ENCODE measurements around the gene CALM3. TPM values are rescaled to one million over a fixed set of nuclear protein-coding genes. Genes with fewer than 3 reads are reported as not detected.

CALM3 gene
- total and polyA plus RNA-seq, 2 donors (not counting 3 experiments of a cell fraction or from before 2014, with no cell fraction given), result 305 to 425 TPM

GRCh38 chr19:46656541-46656940 lies 55.4 kb downstream of the CALM3 start:
- no peak overlapping the region for H3K27ac ChIP-seq (ENCODE audit: insufficient read depth, low read depth, low read length)
- FAIRE-seq, result no peak
- ChIA-PET POLR2A (interaction anchor here (0.7 kb wide), 1 partner anchor 31 kb away, joined by 4 read pairs; no protein-coding TSS in a partner anchor), CTCF (interaction anchor here (1.2 to 2.3 kb wide), 2 partner anchors 40 to 42 kb away, joined by 5 to 12 read pairs; no protein-coding TSS in a partner anchor)
- peaks cover 4% of the 10 kb centered on the region for H3K4me1 ChIP-seq (ENCODE audit: control insufficient read depth, extremely low read depth, insufficient read depth, low read length)
- H3K9me1 ChIP-seq (replicated peaks; ENCODE audit: control insufficient read depth, extremely low read depth, insufficient read depth, low read length), result no peaks in the 10 kb centered on the region
- H3K36me3 ChIP-seq (ENCODE audit: control insufficient read depth in 2 of 2, extremely low read depth in 1 of 2, insufficient read depth in 2 of 2, low read length in 2 of 2), result no peaks in the 10 kb centered on the region
- H3K9me3 ChIP-seq (replicated peaks; ENCODE audit: control insufficient read depth, insufficient read depth, low read length), result no peaks in the 10 kb centered on the region
- intact Hi-C loops (cut with micrococcal nuclease), result no loop called here
- BruUV-seq (replicated peaks), result no TSS peak
- H3K27me3 ChIP-seq (ENCODE audit: control insufficient read depth in 2 of 2, insufficient read depth in 2 of 2, low read length in 2 of 2), result peaks cover 13 to 22% of the 10 kb centered on the region in 2 experiments
- TF ChIP-seq EZH2 (IDR thresholded peaks at IDR 0.05; ENCODE audit: borderline replicate concordance, low read depth, low read length, severe bottlenecking), result no peak
- TF ChIP-seq MAX (IDR thresholded peaks at IDR 0.05; ENCODE audit: insufficient read depth, insufficient read length), result no peak
- no peak for TF ChIP-seq POLR2A (IDR thresholded peaks at IDR 0.05; ENCODE audit: low read depth, low read length)
- no peak for TF ChIP-seq JUN (IDR thresholded peaks at IDR 0.05; ENCODE audit: borderline replicate concordance, insufficient read depth, insufficient read length, low read depth)
- TF ChIP-seq MYC (IDR thresholded peaks at IDR 0.05; ENCODE audit: low read depth, low read length), result no peak
- no peak for TF ChIP-seq GATA2 (IDR thresholded peaks at IDR 0.05; ENCODE audit: insufficient read depth, insufficient read length, low read depth, low read length)
- TF ChIP-seq CTCF (IDR thresholded peaks at IDR 0.05; ENCODE audit: extremely low read depth in 1 of 2, insufficient read depth in 1 of 2, low read depth in 1 of 2, low read length in 2 of 2), result no peak
- TF ChIP-seq FOS (IDR thresholded peaks at IDR 0.05; ENCODE audit: borderline replicate concordance, insufficient read depth, low read length), result no peak
- TF ChIP-seq POLR2AphosphoS5 (IDR thresholded peaks at IDR 0.05; ENCODE audit: insufficient read depth, low read depth, low read length), result no peak
- H3K4me2 ChIP-seq (ENCODE audit: insufficient read depth, low read length), result no peak overlapping the region
- no peak overlapping the region for H2AFZ ChIP-seq (ENCODE audit: low read depth, low read length)
- DNase-seq (ENCODE audit: low read depth, low spot score), result no peak
- H3K79me2 ChIP-seq (ENCODE audit: control insufficient read depth, insufficient read depth, low read length), result no peaks in the 10 kb centered on the region
- dilution Hi-C loops (cut with MboI; ENCODE audit: extremely low pct_ligation_motif_present, low sequenced_read_pairs), result no loop called here
- H3K9ac ChIP-seq (replicated peaks; ENCODE audit: extremely low read depth, insufficient read depth, low read length), result no peak overlapping the region
- no peaks in the 10 kb centered on the region for H4K20me1 ChIP-seq (replicated peaks; ENCODE audit: control insufficient read depth, extremely low read depth, insufficient read depth, low read length)
- H3K4me3 ChIP-seq (replicated peaks in 1 of 3; ENCODE audit: insufficient read depth in 1 of 3, low read depth in 1 of 3, low read length in 3 of 3), result no peak overlapping the region
